ENCODE results near the gene RASGRP4. TPM values are rescaled to one million over a fixed set of nuclear protein-coding genes. Genes with fewer than 3 reads are reported as not detected.

Gene RASGRP4
- total RNA-seq, 1 donor from 2014 or later: 7.6 TPM

- intact Hi-C loops (cut with DNase I): no loop called here
- DNase-seq (no peak), ATAC-seq (no peak)
- TF ChIP-seq, protein P1, sequence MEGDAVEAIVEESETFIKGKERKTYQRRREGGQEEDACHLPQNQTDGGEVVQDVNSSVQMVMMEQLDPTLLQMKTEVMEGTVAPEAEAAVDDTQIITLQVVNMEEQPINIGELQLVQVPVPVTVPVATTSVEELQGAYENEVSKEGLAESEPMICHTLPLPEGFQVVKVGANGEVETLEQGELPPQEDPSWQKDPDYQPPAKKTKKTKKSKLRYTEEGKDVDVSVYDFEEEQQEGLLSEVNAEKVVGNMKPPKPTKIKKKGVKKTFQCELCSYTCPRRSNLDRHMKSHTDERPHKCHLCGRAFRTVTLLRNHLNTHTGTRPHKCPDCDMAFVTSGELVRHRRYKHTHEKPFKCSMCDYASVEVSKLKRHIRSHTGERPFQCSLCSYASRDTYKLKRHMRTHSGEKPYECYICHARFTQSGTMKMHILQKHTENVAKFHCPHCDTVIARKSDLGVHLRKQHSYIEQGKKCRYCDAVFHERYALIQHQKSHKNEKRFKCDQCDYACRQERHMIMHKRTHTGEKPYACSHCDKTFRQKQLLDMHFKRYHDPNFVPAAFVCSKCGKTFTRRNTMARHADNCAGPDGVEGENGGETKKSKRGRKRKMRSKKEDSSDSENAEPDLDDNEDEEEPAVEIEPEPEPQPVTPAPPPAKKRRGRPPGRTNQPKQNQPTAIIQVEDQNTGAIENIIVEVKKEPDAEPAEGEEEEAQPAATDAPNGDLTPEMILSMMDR (IDR thresholded peaks at IDR 0.05): no peak
- no peak overlapping the region for H3K27ac ChIP-seq
- no peaks in the 10 kb centered on the region for H3K36me3 ChIP-seq
- no peaks in the 10 kb centered on the region for H3K9me3 ChIP-seq
- H3K27me3 ChIP-seq: peaks cover 5% of the 10 kb centered on the region
- no peak overlapping the region for H3K4me3 ChIP-seq
- H3K4me1 ChIP-seq: no peaks in the 10 kb centered on the region
Observed at GRCh38 chr19:38445362-38445761, 19.3 kb upstream of the RASGRP4 start.

DNA sequence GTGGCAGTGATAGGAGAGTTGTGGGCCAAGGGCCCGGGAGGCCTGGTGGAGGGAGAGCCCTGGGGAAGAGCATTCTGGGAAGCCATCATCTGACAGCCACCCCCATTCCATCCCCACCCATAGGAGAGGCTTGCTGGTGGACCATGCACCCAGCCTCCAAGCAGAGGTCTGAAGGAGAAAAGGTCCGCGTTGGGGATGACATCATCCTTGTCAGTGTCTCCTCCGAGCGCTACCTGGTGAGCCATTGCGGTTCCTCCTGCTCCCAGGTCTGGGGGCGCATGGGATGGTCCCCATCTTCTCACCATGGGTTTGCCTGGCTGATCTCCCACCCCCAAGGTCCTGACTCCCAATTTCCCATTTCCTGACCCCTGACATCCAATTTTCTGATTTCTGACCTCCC lies 18.0 kb upstream of the RASGRP4 start:
- peaks cover 5% of the 10 kb centered on the region for H3K27me3 ChIP-seq
- TF ChIP-seq, protein P1 (IDR thresholded peaks at IDR 0.05): no peak

DNA sequence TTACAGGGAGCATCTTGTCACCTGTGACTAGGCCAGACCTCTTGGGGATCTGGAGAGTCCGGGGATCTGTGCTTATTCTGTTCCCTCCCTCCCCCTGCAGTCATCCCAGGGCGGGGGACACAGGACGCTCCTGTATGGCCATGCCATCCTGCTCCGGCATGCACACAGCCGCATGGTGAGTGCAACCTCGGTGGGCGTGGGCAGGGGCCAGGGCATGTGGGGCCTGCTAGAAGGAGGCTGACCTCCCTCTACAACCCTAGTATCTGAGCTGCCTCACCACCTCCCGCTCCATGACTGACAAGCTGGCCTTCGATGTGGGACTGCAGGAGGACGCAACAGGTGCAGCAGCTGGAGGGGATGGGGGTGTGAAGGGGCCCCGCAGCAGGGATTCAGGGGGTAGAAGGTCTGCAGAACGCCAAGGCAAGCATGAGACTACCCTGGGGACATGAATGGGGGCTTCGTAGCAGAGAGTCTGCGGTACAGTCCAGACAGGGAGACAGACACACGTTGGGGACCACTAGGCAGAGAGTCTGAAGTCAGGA lies 17.5 kb upstream of the RASGRP4 start:
- Histone ChIP-seq H3K36me3 (no peaks in the 10 kb centered on the region), H3K9me3 (no peaks in the 10 kb centered on the region), H3K27ac (no peak overlapping the region), H3K27me3 (peaks cover 5% of the 10 kb centered on the region), H3K4me1 (no peaks in the 10 kb centered on the region), H3K4me3 (no peak overlapping the region)
- TF ChIP-seq, protein P1 (IDR thresholded peaks at IDR 0.05): no peak
- ATAC-seq (no peak), DNase-seq (no peak)
- intact Hi-C loops (cut with DNase I): no loop called here

More for the DNA sequence above, 18.0 kb upstream of the RASGRP4 start:
- H3K4me3 ChIP-seq: no peak overlapping the region
- H3K36me3 ChIP-seq: no peaks in the 10 kb centered on the region
- H3K27ac ChIP-seq: no peak overlapping the region
- H3K4me1 ChIP-seq: no peaks in the 10 kb centered on the region
- ATAC-seq (no peak), DNase-seq (no peak)
- H3K9me3 ChIP-seq: no peaks in the 10 kb centered on the region
- intact Hi-C loops (cut with DNase I): no loop called here

- intact Hi-C loops (cut with DNase I): no loop called here
- no peaks in the 10 kb centered on the region for H3K4me1 ChIP-seq
- no peak overlapping the region for H3K27ac ChIP-seq
- ATAC-seq: no peak
- no peaks in the 10 kb centered on the region for H3K9me3 ChIP-seq
- peaks cover 5% of the 10 kb centered on the region for H3K27me3 ChIP-seq
- H3K36me3 ChIP-seq: no peaks in the 10 kb centered on the region
- TF ChIP-seq, protein P1 (IDR thresholded peaks at IDR 0.05): no peak
- no peak overlapping the region for H3K4me3 ChIP-seq
- no peak for DNase-seq
Observed at GRCh38 chr19:38442736-38443135, 16.7 kb upstream of the RASGRP4 start.

- Histone ChIP-seq H3K36me3 (no peaks in the 10 kb centered on the region), H3K4me3 (no peak overlapping the region), H3K27me3 (peaks cover 5% of the 10 kb centered on the region), H3K4me1 (no peaks in the 10 kb centered on the region), H3K27ac (no peak overlapping the region), H3K9me3 (no peaks in the 10 kb centered on the region)
- intact Hi-C loops (cut with DNase I): no loop called here
- no peak for DNase-seq
- TF ChIP-seq, protein P1 (IDR thresholded peaks at IDR 0.05): no peak
- ATAC-seq: peak; percentile 37
Observed at GRCh38 chr19:38441657-38442348, 15.8 kb upstream of the RASGRP4 start.

Data from upper lobe of right lung (tissue), 1 donor.